ENCODE data around the gene SYPL1.

DNA sequence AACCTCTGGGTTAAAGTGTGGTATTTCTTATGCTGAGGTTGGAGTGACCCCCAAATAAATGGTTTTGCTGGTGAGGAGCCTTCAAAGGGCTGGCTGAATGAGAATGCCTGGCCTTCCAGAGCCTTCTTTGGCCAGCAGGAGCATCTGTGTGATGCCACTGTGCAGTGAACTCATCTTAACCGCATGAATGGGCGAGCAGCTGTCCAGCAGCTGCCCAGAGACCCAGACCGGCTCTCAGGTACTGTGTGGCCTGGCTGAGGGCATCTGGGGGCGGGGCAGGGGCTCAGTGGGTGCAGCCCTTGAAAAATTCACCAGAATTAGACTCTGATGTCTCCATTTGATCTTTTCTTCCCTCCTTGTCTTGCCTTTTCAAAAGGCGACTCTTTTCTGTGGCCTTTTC is 59.0 kb downstream of the SYPL1 start:
- TF ChIP-seq, protein P1, sequence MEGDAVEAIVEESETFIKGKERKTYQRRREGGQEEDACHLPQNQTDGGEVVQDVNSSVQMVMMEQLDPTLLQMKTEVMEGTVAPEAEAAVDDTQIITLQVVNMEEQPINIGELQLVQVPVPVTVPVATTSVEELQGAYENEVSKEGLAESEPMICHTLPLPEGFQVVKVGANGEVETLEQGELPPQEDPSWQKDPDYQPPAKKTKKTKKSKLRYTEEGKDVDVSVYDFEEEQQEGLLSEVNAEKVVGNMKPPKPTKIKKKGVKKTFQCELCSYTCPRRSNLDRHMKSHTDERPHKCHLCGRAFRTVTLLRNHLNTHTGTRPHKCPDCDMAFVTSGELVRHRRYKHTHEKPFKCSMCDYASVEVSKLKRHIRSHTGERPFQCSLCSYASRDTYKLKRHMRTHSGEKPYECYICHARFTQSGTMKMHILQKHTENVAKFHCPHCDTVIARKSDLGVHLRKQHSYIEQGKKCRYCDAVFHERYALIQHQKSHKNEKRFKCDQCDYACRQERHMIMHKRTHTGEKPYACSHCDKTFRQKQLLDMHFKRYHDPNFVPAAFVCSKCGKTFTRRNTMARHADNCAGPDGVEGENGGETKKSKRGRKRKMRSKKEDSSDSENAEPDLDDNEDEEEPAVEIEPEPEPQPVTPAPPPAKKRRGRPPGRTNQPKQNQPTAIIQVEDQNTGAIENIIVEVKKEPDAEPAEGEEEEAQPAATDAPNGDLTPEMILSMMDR (IDR thresholded peaks at IDR 0.05; ENCODE audit: low read depth, low read length, poor library complexity, severe bottlenecking) = no peak
- TF ChIP-seq EZH2phosphoT487 (IDR thresholded peaks at IDR 0.05; ENCODE audit: borderline replicate concordance, low read length) = no peak

Data from DOHH2 (cell line).